Lung (tissue), 12 donors: ENCODE data around the gene SIGLEC11. TPM values are rescaled to one million over a fixed set of nuclear protein-coding genes. Genes with fewer than 3 reads are reported as not detected.
"Not testable (repeated sequence)": the region's sequence is repeated elsewhere in the genome, so short reads cannot be mapped to it uniquely, and the experiment has no call there.

Experiments
- ATAC-seq: fragments of 200-7000 bp; cut with Tn5 transposase; one replicate; pipeline ENCODE4 v1.9.1; 2020; ENCODE audit warnings: moderate number of reproducible peaks; ENCODE audit not compliant: insufficient read depth, low FRiP score
- DNase-seq, 3 donors: peaks; one replicate each; pipeline ENCODE4 v3.0.0-alpha.2; 2013 to 2017
- H3K27ac ChIP-seq, 2 donors: one replicate each; pipeline ENCODE4 v1.5.1; 2013; ENCODE audit warnings: mild to moderate bottlenecking in 2 of 2, moderate library complexity in 2 of 2, control low read depth in 1 of 2, inconsistent platforms in 1 of 2, low read depth in 1 of 2, low read length in 1 of 2
- H3K27me3 ChIP-seq, 3 donors: one replicate each; pipeline ENCODE4 v1.5.1; 2013; ENCODE audit warnings: low read length in 2 of 3; ENCODE audit not compliant: control insufficient read depth in 3 of 3, insufficient read depth in 3 of 3
- H3K36me3 ChIP-seq, 4 donors: one replicate each; pipeline ENCODE4 v1.5.1; 2013; ENCODE audit warnings: low read length in 4 of 4, mild to moderate bottlenecking in 1 of 4, moderate library complexity in 1 of 4; ENCODE audit not compliant: control insufficient read depth in 4 of 4, insufficient read depth in 4 of 4
- H3K4me1 ChIP-seq, 5 donors: one replicate each; pipeline ENCODE4 v1.5.1; 2013; ENCODE audit warnings: low read length in 5 of 5, mild to moderate bottlenecking in 2 of 5, moderate library complexity in 1 of 5; ENCODE audit not compliant: control insufficient read depth in 5 of 5, insufficient read depth in 5 of 5
- H3K4me3 ChIP-seq: one replicate; pipeline ENCODE4 v1.5.1; 2013; ENCODE audit warnings: mild to moderate bottlenecking, control low read depth, moderate library complexity
- H3K9ac ChIP-seq, 2 donors: one replicate each; pipeline ENCODE4 v1.5.1; 2013; ENCODE audit warnings: low read length in 2 of 2, control low read depth in 1 of 2; ENCODE audit not compliant: insufficient read depth in 1 of 2
- H3K9me3 ChIP-seq, 4 donors: one replicate each; pipeline ENCODE4 v1.5.1; 2013; ENCODE audit warnings: low read length in 3 of 4, mild to moderate bottlenecking in 1 of 4, moderate library complexity in 1 of 4; ENCODE audit not compliant: control insufficient read depth in 4 of 4, insufficient read depth in 3 of 4
- CTCF ChIP-seq: IDR thresholded peaks from 2 replicates; pipeline ENCODE4 v1.5.1; 2012; ENCODE audit warnings: mild to moderate bottlenecking; ENCODE audit errors: control extremely low read depth, extremely low read depth
- WGBS, 2 donors: extraction: QIAGEN DNeasy Blood & Tissue Kit; methylation state at CpG; one replicate each; pipeline ENCODE4 v1.1.7; 2013; 5-methylcytosine and 5-hydroxymethylcytosine counted together
- polyA plus RNA-seq, 2 donors: library from polyadenylated mRNA; stranded (reverse); fragments of 200-250 nt; gene quantifications; one replicate each; pipeline ENCODE4 v1.2.1, GENCODE V29; 2013
- total RNA-seq, 2 donors: library from RNA; depleted of rRNA in 1 of 2; stranded (reverse); fragments of >200 nt in 1 of 2; gene quantifications; one replicate each; pipeline ENCODE4 v1.2.1, GENCODE V29; 2014 to 2021
- donor health status: control.
- donor health status: control.
- donor health status: Bipolar disorder and iron deficiency.
- donor health status: healthy.
- donor health status: DM: yes; HTN: yes; CAD: no.

Gene SIGLEC11
- total and polyA plus RNA-seq, 4 donors = 1.3 to 6.5 (median 3.2) TPM

GRCh38 chr19:49972841-49973240 is 11.9 kb upstream of the SIGLEC11 start:
- Histone ChIP-seq H3K27me3 (peaks cover 0 to 3% (median 0%) of the 10 kb centered on the region in 3 donors), H3K27ac (no peak overlapping the region), H3K9ac (no peak overlapping the region), H3K9me3 (no peaks in the 10 kb centered on the region), H3K36me3 (peaks cover 0 to 14% (median 2%) of the 10 kb centered on the region in 4 donors), H3K4me3 (no peak overlapping the region), H3K4me1 (peaks cover 0 to 2% (median 0%) of the 10 kb centered on the region in 5 donors)
- no peak for DNase-seq
- ATAC-seq = no peak
- WGBS, 2 donors = 85 to 87% methylated on average over 6 of the region's 6 CpGs
- no peak for TF ChIP-seq CTCF

- Histone ChIP-seq H3K9me3 (no peaks in the 10 kb centered on the region), H3K9ac (no peak overlapping the region), H3K27ac (no peak overlapping the region), H3K27me3 (peaks cover 0 to 3% (median 0%) of the 10 kb centered on the region in 3 donors), H3K4me1 (peaks cover 0 to under 1% (median 0%) of the 10 kb centered on the region in 5 donors), H3K36me3 (peaks cover 0 to 10% (median 2%) of the 10 kb centered on the region in 4 donors), H3K4me3 (no peak overlapping the region)
- TF ChIP-seq CTCF = no peak
- DNase-seq = no peak
- no peak for ATAC-seq
- 62 to 68% methylated on average over 12 of the region's 12 CpGs for WGBS, 2 donors
These were observed 11.0 kb upstream of the SIGLEC11 start for GRCh38 chr19:49971991-49972411.

- not testable (repeated sequence) for H3K36me3 ChIP-seq, H3K9me3 ChIP-seq, H3K27ac ChIP-seq, H3K4me3 ChIP-seq, H3K9ac ChIP-seq, H3K4me1 ChIP-seq, H3K27me3 ChIP-seq, DNase-seq
- 4 to 6% methylated on average over 4 of the region's 9 CpGs for WGBS, 2 donors
- ATAC-seq = peak; percentile 5
These were observed 8.4 kb upstream of the SIGLEC11 start for GRCh38 chr19:49969355-49969754.

GRCh38 chr19:49968279-49968922 is 7.4 kb upstream of the SIGLEC11 start:
- no peak for ATAC-seq

GRCh38 chr19:49959892-49960291 is 1.1 kb downstream of the SIGLEC11 start:
- H3K9ac ChIP-seq, H3K36me3 ChIP-seq, H3K27me3 ChIP-seq, H3K4me3 ChIP-seq, DNase-seq, ATAC-seq, H3K9me3 ChIP-seq, H3K27ac ChIP-seq: not testable (repeated sequence)
- H3K4me1 ChIP-seq = peaks cover 0 to 19% (median 2%) of the 10 kb centered on the region in 5 donors
- 20 to 53% methylated on average over 1 to 2 of the region's 12 CpGs for WGBS, 2 donors

More at GRCh38 chr19:49968279-49968922, 7.4 kb upstream of the SIGLEC11 start:
- no peak overlapping the region for H3K4me3 ChIP-seq
- no peak for DNase-seq
- H3K27me3 ChIP-seq = peaks cover 0 to 3% (median 0%) of the 10 kb centered on the region in 3 donors
- no peaks in the 10 kb centered on the region for H3K9me3 ChIP-seq
- TF ChIP-seq CTCF = no peak
- H3K4me1 ChIP-seq = no peaks in the 10 kb centered on the region
- H3K9ac ChIP-seq = no peak overlapping the region
- 35 to 48% methylated on average over 5 of the region's 5 CpGs for WGBS, 2 donors
- no peaks in the 10 kb centered on the region for H3K36me3 ChIP-seq
- no peak overlapping the region for H3K27ac ChIP-seq

GRCh38 chr19:49958596-49958995 is 2.4 kb downstream of the SIGLEC11 start:
- H3K36me3 ChIP-seq, H3K9me3 ChIP-seq, H3K27me3 ChIP-seq, H3K4me3 ChIP-seq, H3K27ac ChIP-seq, H3K9ac ChIP-seq, ATAC-seq, DNase-seq: not testable (repeated sequence)
- WGBS, 2 donors = 66 to 70% methylated on average over 12 to 13 of the region's 13 CpGs
- H3K4me1 ChIP-seq = peaks cover 0 to 32% (median 10%) of the 10 kb centered on the region in 5 donors
